ENCODE measurements around the gene NELFE.
A peak's percentile ranks its signal among the peaks of the same experiment; 100 is the strongest.
"Not testable (repeated sequence)": the region's sequence is repeated elsewhere in the genome, so short reads cannot be mapped to it uniquely, and the experiment has no call there.

The NELFE gene

GRCh38 chr6:31958741-31959739, at the start of gene NELFE, which contains the start of gene SKIC2:
Gene NELFE (minus strand): TSS chr6:31958971. CDS start chr6:31958446, 525 bp downstream.
Gene SKIC2 (plus strand): TSS chr6:31959175. CDS start chr6:31959193, 18 bp downstream.
- peak; percentile 62 for DNase-seq

- DNase-seq: not testable (repeated sequence)
Observed at GRCh38 chr6:32008037-32008436, 49.3 kb upstream of the NELFE start.

- not testable (repeated sequence) for DNase-seq
Observed at GRCh38 chr6:32007086-32007485, 48.3 kb upstream of the NELFE start.

- not testable (repeated sequence) for DNase-seq
Observed at GRCh38 chr6:32005991-32006529, 47.3 kb upstream of the NELFE start.

- not testable (repeated sequence) for DNase-seq
Observed at GRCh38 chr6:32005538-32005880, 46.7 kb upstream of the NELFE start.

- not testable (repeated sequence) for DNase-seq
Observed at GRCh38 chr6:32004864-32005537, 46.2 kb upstream of the NELFE start.

GRCh38 chr6:32004393-32004792, 45.6 kb upstream of the NELFE start:
- DNase-seq: not testable (repeated sequence)

GRCh38 chr6:32003301-32003700, 44.5 kb upstream of the NELFE start:
- DNase-seq: not testable (repeated sequence)

- DNase-seq: not testable (repeated sequence)
Observed at GRCh38 chr6:32002546-32003268, 43.9 kb upstream of the NELFE start.

- not testable (repeated sequence) for DNase-seq
Observed at GRCh38 chr6:31996385-31996784, 37.6 kb upstream of the NELFE start.

GRCh38 chr6:31994421-31994820, 35.6 kb upstream of the NELFE start:
- not testable (repeated sequence) for DNase-seq

- DNase-seq: not testable (repeated sequence)
Observed at GRCh38 chr6:31989363-31989762, 30.6 kb upstream of the NELFE start.

GRCh38 chr6:31981744-31982143, 23.0 kb upstream of the NELFE start, which contains the start of gene C4A:
Gene C4A (plus strand): TSS chr6:31982057. CDS start chr6:31982108, 51 bp downstream.
- DNase-seq: not testable (repeated sequence)

- DNase-seq: not testable (repeated sequence)
Observed at GRCh38 chr6:31980998-31981397, 22.2 kb upstream of the NELFE start.

GRCh38 chr6:31980195-31980876, 21.6 kb upstream of the NELFE start:
- DNase-seq: not testable (repeated sequence)

GRCh38 chr6:31979238-31979898, 20.6 kb upstream of the NELFE start:
- DNase-seq: no peak

GRCh38 chr6:31978831-31979230, 20.1 kb upstream of the NELFE start:
- DNase-seq: no peak

GRCh38 chr6:31977816-31978431, 19.2 kb upstream of the NELFE start:
- DNase-seq: no peak

GRCh38 chr6:31976065-31976464, 17.3 kb upstream of the NELFE start:
- not testable (repeated sequence) for DNase-seq

GRCh38 chr6:31972709-31973350, 14.1 kb upstream of the NELFE start:
- DNase-seq: no peak
